OCI-LY1 (cell line): ENCODE results near the gene SIX5.
"Not testable (repeated sequence)": the region's sequence is repeated elsewhere in the genome, so short reads cannot be mapped to it uniquely, and the experiment has no call there.

Experiments used
- EZH2 ChIP-seq: fragments of 200-600 bp; sonication (generic), shearing (Covaris generic); IDR thresholded peaks from 2 replicates; pipeline ENCODE4 v1.8.0; 2017; ENCODE audit warnings: borderline replicate concordance, mixed run types, mild to moderate bottlenecking, antibody characterized with exemption, low read length, moderate library complexity, mixed read lengths
- TF ChIP-seq, protein P1 (sequence below): fragments of 200-600 bp; sonication (generic), shearing (Covaris generic); IDR thresholded peaks from 2 replicates; pipeline ENCODE4 v1.5.1; 2017; ENCODE audit warnings: mild to moderate bottlenecking, antibody characterized with exemption, low read length, moderate library complexity, mixed read lengths

GRCh38 chr19:45728683-45729082 is 40.4 kb downstream of the SIX5 start:
- TF ChIP-seq, protein P1, sequence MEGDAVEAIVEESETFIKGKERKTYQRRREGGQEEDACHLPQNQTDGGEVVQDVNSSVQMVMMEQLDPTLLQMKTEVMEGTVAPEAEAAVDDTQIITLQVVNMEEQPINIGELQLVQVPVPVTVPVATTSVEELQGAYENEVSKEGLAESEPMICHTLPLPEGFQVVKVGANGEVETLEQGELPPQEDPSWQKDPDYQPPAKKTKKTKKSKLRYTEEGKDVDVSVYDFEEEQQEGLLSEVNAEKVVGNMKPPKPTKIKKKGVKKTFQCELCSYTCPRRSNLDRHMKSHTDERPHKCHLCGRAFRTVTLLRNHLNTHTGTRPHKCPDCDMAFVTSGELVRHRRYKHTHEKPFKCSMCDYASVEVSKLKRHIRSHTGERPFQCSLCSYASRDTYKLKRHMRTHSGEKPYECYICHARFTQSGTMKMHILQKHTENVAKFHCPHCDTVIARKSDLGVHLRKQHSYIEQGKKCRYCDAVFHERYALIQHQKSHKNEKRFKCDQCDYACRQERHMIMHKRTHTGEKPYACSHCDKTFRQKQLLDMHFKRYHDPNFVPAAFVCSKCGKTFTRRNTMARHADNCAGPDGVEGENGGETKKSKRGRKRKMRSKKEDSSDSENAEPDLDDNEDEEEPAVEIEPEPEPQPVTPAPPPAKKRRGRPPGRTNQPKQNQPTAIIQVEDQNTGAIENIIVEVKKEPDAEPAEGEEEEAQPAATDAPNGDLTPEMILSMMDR = not testable (repeated sequence)
- not testable (repeated sequence) for TF ChIP-seq EZH2
